ENCODE results near the gene EGFL8.
"Not testable (repeated sequence)": the region's sequence is repeated elsewhere in the genome, so short reads cannot be mapped to it uniquely, and the experiment has no call there.

EGFL8 gene

DNA sequence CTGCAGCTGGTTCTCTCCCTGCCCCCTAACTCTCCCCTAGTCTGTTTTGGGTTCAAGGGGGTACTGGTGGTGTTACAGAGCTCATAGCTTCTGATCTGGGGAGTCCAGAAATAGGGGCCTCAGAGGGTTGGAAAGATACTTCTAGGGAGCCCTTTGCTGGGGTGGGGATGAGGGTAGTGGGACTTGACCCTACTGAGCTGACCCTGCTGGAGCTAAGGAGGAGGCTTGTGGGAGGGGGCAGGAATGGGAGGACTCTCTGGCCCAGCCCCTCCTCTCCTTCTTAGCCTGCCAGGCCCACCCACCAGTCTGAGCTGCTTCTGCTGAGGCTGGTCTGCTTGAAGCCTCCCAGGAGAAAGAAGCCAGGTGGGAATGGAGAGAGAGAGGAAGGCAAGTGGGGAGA, at the start of gene EGFL8:
Gene EGFL8, plus strand, starts transcription at position 301 of the 400 bp plus-strand sequence. CDS start 1,571 bp downstream, outside the sequence.
- DNase-seq = no peak

DNA sequence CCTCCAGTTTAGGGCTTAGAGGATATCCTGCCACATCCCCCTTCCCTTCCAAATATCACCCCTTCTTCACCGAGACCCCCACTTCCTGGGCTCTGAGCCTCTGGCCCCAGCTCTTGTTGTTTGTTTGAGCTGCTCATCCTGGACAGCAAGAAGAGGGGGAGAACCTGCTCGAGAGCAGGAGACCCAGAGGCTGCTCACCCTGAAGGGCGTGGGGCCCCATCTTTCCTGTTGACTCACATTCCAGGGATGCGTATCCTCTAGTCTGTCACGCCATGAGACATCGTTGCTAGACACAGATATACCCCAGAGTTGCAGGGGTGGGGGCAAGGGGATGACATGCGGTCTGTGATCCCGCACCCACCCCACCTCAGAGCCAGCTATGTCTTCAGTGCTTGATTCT, 49.6 kb upstream of the EGFL8 start:
- no peak for DNase-seq

DNA sequence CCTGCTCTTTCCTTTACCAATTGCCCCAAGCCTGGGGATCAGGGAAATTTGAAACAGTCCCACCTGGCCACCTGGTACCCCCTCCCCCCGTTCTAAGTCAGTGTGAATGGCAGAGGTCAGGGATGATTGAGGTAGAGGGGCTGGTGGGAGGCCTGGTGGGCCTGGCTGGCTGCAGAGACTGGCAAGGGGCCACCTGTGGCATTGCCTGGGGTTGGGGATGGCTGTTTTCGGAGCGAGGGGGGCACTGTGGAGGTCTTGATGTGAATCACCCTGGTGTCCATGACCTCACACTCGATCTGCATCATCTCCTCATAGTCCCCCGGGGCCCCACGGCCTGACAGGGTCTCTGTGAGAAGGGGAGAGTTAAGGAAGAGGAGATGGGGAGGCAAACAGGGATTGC, 48.8 kb upstream of the EGFL8 start:
- no peak for DNase-seq

DNA sequence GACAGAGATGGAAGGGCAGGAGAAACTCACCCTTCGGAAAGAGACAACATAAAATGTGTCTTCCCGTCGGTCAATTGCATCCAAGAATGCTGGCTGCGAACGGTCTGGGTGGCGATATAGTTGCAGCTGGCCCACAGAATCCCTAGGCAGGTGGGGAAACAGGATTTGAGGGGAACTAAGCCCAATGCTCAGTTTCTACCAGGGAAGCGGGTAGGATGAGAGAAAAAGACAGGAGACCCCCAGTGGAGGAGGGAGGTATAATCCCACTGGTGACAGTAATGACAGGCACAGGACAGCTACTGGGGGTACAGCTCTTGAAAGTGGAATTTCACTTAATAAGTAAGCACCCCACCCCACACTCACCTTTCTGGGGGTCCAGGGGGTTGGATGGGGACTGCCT, 47.7 kb upstream of the EGFL8 start:
- DNase-seq = no peak

DNA sequence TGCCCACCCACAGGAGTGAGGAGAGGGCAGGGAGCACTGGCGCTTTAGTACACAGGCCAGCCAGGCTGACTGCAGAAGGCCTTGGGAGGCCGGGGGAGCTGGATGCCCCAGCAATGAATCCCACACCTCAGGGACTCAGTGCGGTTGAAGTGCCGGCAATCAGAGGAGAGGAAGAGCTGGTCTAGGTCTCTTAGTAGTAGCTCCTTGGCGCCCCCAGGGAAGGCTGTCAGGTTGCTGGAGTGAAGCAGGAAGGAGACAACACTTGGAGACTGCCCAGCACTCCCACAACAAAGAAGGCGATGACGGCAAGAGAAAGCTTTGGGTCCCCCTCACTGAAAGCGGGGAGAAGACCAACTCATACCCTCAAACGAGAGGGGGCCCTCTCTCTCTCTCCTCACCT, 46.9 kb upstream of the EGFL8 start:
- DNase-seq = no peak

DNA sequence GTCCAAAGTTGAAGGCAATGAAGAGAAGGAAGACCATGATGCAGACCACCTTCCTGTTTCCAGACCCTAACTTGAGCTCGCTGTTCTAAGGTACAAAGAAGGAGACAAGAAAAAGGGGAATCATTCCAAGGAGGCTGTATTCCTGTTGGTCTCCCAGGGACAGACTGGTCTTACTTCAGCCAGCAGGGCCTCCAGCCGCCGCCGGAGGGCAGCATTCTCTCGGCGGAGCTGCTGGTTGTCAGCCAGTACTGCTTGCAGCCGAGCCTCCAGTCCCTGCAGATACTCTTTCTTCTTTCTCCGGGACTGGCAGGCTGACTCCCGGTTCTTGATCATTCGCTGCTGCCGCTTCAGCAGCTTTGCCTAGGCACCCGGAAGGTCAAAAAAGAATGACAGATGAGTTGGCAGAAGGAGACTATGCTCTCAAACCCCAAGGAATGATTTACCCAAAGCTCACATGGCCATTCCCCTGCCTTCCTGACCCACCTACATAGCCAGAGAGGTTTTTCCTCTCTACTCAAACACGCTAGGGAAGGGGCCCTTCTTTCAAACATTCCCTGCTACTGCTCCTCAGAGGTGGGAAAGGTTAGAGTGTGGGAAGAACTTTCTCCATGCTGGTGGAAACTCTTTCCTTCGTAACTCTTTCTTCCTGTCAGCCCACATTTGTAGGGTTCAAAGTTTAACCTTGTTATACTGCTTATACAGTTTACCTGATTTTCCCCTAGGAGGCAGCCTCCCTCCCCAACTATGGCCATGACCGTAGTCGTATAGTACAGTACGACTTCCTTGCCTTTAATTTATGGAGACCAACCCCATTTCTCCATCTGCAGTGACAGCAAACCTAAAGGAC, 45.4 kb upstream of the EGFL8 start:
- DNase-seq = peak; percentile 57

DNA sequence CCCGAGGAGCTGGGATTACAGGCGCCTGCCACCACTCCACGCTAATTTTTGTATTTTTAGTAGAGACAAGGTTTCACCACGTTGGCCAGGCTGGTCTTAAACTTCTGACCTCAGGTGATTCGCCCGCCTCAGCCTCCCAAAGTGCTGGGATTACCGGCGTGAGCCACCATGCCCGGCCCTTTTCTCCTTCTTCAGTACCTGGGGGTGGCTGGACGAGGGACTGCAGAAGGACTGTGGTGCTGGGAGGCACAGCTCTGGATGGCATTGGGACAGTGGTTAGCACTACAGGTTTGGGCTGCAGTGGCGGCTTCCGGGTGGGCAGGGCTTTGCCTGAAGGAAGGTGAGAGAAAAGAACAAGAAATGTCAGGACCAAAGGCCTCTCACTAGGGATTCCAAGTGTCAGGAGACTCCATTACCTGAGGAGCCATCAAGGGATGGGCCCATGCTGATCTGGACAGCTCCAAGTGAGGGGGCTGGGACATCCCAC, 43.8 kb upstream of the EGFL8 start:
- no peak for DNase-seq

DNA sequence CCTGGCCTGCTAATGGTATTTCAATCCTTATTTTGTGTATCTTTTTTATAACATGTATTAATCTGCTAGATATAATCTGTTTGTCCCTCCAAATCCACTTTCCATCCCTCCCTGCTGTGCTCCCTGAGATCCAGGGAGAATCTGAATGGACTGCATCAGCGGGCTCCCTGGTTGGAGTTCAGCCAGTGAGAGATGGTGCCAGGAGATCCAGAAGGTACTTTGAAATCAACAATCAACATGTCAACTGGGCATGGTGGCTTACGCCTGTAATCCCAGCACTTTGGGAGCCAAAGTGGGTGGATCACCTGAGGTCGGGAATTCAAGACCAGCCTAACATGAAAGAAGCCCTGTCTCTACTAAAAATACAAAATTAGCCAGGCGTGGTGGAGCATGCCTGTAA, 40.7 kb upstream of the EGFL8 start:
- no peak for DNase-seq

DNA sequence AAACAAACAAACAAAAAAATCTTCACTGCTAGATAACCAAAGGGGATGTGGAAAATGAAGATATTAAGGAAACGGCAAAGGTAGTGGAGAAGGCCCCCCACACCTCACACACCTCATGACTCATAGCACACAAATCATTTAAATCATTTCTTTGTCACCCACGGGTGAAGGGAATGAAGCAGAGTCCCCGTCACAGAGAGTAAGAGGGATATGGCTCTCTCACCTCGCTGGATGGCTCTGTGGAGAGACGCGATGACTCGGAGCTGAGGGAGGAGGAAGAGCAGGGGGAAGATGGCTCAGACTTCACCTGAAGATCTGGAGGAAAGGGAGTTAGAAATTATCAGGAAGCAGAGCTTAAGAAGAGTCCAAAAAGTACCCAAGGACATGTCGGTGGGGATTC, 37.5 kb upstream of the EGFL8 start:
- no peak for DNase-seq

DNA sequence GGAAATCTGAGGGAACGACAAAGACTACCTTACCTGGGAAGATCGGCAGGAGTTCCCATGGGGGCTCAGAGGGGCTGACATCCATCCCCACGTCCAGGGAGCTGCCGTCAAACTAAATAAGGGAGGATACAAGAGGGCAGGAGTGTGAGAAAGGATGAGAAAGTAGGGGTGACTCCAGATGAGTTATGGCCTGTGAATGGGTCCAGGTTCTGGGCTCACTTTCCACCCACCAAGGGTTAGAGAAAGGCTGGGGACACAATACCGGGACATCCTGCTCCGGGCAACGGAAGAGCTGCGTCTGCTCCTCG, 37.0 kb upstream of the EGFL8 start:
- DNase-seq = no peak

DNA sequence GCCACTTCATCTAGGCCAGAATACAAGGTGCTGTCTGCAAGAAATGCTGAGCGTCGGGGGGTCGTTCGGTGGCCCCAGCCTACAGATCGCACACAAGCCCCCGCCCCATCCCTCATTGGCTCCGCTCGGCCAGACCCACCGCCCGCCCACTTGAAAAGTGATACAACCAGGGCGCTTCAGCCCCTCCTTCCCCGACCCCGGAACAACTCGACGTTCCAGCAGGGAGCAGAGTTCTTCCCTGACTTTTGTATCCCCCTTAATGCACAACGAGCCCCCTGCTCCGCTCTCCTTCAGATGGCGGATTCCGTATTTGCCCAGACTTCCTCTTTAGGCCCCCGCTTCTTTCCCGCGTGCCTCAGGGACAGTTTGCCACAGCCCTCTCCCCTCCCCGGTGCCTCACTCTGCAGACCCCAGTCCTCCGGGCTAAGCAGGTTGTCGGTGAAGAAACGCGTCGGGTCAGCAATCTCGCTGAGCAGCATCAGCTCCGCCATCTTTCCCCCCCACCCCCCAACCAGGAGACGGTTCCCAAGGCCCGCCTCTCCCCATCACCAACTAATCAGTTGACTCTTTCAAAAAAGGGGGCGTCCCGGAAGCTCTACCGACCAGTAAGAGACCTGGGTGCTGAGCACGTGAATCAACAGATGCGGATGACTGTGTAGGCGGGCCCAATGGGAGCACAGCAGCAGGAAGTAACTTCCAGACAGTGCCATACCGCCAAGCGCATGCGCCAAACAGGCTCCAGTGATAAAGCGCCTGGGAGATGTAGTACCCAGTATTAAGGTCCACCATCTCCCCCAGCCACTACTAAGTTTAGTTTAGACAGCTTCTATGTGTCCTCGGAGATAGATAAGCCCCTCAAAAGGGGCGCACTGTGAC, 36.4 kb upstream of the EGFL8 start, which contains the start of gene ATF6B:
Gene ATF6B, minus strand, starts transcription at position 530 of the 876 bp plus-strand sequence. Its CDS starts 39 bp downstream, at position 491.
- DNase-seq = peak; percentile 99

DNA sequence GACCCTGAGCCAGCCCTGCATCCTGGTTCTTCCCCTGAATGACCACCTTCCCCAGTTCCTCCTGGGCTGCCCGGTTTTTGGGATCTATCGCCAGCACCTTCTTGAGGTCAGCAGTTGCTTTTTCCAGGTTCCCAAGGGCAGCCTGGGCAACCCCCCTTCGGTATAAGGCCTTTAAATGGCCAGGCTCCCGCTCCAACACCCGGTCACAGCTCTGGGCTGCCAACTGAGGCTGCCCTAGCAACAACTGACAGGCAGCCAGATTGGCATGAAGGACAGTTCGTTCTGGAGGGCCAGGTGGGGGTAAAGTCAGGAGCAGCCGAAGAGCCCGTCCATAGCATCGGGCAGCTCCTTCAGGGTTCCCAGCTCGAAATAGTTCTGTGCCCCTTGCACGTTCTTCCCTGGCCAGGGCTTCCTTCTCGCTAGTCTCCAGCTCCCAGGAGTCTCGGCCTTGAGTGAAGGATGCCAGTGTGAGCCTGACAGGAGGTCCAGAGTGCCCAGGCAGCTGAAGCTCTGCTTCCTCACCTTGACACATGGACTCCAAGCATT, 35.6 kb upstream of the EGFL8 start:
- DNase-seq = no peak

DNA sequence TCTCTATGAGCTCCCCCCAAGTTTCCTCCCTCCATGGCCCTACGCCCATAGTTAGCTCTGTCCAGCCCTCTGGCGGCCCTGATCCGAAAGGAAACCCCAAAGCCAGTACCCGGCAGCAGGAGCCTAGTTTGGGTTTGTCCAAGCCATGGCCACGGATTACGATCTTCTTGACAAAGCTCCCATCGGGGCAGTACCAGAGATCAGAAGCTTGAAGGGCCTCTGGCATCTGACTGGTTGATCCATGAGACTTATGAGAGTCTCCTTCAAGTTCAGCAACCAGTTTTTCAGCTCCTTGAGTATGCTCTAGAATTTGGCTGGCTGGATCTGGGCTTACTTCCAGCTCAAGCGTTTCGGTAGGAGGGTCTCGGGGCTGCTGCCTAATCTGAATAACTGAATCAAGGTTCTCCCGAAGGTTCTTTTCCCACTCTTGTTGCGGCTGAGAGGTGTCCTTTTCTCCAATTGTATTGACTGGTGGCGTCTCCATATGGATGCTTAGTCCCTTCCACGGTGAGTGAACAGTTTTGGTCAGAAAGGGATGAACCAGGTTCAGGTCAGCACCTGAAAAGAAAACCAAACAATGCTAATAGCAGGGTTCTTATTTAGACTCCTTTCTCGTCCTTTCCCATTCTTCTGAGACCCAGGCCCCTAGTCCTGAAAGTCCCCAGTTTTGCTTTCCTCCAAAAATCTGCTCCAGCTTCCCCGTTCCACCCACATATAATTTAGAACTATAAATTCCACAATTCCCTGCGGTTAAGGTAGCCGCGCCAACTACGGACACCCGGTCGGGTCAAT, 34.9 kb upstream of the EGFL8 start:
- no peak for DNase-seq

DNA sequence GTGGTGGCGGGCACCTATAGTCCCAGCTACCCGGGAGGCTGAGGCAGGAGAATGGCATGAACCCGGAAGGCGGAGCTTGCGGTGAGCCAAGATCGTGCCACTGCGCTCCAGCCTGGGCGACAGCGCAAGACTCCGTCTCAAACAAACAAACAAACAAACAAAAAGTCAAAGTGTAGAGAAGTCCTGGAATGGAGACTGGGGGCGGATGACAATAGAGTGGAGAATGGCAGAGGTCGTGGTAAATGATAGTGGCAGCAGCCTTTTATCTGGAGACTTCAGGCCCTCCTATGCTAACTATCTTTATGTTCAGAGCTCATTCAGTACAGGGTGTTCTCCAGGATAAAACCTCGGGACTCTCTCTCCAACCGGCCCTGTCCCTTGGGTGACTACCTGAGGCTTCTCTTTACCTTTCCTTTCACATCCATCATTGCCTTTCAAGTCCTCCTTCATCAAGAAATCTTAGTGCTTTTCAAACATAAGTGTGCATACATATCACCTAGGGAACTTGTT, 32.9 kb upstream of the EGFL8 start:
- DNase-seq = no peak

DNA sequence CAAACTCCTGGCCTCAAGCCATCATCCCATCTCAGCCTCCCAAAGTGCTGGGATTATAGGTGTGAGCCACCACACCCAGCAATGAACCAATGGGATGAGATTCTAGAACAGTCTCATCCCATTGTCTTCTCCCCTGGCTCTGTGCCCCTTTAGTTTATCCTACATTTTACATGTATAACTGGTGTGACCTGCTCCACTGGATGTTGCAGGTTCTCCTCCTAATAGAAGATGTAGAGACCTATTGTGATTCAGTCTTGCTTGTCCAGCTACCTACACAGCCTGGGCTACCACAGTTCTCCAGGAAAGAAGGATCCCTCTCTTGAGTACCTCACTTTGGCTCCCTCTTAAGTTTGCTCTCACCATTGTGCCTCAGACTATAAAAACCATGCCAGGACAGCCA, 32.3 kb upstream of the EGFL8 start:
- peak; percentile 7 for DNase-seq

DNA sequence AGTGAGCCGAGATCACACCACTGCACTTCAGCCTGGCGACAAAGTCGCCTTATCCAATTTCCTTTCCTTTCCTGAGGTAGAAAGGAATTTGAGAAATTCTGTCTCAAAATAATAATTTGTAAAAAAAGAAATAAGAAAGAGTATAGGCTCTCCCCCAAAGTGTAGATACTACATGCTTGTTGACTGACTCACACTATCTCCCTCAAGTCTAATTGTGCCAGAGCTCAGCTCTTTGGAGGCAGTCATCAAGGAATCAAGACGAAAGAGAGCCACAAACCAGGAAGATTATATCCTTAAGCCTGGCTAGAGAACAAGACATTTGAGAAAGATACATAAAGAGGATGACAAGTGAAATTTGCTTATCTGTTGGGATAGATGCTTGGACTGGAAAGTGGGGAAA, 30.6 kb upstream of the EGFL8 start:
- no peak for DNase-seq

DNA sequence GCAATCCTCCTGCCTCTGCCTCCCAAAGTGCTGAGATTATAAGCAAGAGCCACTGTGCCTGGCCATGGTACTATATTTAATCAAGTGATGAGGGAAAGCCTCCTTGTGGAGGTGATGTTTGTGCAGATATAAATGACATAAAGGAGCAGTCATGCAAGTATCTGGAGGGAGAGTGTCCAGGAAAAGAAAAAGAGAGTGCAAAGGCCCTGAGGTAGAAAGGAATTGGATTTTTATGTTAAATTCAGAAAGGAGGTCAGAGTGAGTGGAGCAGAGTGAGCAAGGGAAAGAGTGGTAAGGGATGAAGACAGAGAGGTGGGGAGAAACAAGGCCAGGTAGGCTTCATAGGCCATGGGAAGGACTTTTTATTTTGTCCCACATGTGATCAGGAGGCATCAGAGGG, 26.9 kb upstream of the EGFL8 start:
- no peak for DNase-seq

DNA sequence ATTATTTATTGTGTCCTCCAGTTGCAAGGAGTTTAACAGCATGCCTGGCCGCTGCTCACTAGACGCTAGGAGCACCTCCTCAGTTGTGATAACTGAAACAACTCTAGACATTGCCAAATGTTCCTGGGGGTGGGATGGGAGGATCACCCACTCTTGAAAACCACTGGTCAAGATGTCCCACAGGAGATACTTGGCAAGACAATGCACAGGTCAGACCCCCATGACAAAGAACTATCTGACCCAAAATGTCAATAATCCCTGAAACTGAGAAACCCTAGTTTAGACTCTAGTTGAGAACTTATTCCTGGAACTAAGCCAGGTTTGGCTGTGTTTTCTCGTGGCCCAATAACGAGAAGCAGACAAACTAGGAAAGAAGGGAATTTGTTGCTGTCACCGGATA, 24.8 kb upstream of the EGFL8 start:
- DNase-seq = no peak

DNA sequence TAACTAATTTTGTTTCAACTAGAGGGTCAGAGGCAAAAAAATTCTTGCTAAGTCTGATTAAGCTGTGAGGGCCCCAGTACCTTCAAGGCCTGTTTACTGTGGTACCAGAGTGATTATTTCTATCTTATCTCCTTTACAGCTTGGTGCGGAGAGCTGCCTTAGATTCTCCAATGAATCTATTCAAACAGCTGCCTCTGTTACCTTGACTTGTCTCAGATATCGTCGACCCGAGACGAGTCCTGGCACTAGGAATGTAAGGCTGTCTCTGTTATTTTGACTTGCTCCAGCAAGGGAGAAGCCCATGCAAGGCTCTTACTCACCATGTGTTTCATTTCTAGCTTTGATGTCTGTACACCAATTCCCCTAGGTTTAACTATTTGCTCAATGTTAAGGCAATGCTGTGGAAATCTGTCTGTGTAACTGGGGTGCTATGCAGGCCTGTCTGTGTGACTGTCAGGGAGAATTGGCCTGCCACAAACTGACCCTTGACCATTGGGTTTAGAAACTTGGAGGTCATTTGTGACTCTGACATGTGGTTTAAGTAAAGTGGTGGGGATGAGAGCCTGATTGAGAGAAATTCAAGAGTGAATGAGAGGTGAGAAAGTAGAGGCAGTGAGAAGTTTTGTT, 23.9 kb upstream of the EGFL8 start:
- DNase-seq = no peak

DNA sequence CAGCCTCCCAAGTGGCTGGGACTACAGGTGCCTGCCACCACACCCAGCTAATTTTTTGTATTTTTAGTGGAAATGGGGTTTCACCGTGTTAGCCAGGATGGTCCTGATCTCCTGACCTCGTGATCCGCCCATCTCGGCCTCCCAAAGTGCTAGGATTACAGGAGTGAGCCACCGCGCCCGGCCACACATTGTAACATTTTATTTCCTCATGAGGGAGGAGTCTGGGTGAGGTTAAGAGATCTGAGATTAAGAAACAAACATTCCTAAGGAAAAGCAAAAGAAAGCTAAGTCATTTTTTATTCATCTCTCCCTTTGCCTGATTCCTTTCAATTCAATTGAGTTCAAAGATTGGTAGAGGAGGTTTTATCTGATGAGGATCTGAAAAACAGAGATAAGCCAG, 20.2 kb upstream of the EGFL8 start:
- DNase-seq = not testable (repeated sequence)

DNA sequence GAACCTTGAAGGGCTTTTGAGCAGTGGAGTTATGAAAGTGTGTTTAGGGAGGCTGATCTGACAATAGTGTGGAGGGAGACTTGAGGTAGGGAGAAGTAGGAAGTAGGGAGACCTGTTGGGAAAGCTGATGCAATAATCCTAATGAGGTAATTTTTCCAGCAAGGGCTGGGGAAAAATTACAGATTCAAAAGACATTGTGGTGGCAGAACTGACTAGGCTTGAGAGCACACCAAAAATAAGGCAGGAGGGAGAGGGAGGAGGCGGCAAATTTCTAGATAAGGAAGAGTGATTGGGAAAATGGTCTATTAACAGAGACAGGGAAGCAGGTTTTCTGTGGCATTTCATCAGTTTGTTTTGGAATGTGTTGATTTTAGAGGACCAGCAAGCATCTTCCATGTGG, 18.1 kb upstream of the EGFL8 start:
- DNase-seq = no peak

DNA sequence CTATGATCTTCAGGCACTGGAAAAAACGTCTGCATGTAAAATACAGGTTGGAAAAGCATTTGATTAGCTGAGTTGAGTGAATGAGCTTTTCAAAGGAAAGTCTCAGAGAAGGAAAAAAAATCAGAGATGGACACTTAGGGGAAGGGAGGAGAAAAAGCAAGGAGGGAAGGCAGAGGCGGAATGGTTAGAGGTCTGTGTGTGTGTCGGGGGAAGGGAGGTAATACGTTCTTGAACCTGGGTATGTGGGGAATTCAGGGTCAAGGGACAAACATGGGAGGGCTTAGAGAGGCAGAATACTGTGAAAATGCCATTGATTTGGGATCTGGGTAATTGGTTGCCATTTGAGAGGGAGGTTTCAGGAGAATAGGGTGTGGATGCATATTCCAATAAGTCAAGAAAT, 17.7 kb upstream of the EGFL8 start:
- DNase-seq = no peak
